ENCODE measurements around the gene WNT2B.
A peak's percentile ranks its signal among the peaks of the same experiment; 100 is the strongest.
"Not testable (repeated sequence)": the region's sequence is repeated elsewhere in the genome, so short reads cannot be mapped to it uniquely, and the experiment has no call there.

Gene WNT2B

DNA sequence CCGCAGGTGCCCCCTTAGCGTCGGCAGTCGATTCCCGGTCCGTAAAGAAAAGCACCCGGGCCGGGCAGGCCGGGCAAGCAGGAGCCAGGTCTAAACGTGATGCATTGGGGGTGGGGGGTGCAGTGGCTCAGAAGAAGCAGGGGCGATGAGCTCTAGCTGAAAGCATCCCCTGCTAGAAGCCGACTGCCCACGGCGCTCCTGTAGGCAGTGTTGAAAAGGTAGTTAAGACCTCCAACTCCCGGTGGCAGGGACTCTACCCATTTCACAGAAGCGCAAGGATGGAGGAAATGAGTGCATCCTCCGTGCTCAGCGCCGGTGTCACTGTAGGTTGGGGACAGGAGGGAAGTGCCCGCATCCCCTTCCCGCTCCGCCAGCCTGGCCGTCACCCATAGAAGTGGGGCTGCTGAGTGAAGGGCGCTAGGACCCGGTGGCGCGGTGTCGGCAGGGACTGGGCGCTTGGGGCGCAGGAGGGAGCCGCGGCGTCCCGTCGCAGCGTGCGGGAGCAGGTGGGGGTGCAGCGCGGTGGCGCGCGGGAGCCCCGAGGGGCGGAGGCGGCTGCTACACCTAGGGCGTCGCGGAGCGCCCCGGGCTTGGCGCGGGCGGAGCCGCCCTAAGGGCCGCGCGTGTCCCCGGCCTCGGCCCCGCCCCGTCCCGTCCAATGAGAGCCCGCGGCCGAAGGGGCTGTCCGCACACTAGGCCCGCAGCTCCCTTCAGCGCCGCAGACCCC lies at the start of gene WNT2B:
TSS of gene WNT2B (plus strand) at position 688 of the 727 bp plus-strand sequence. CDS start 298 bp downstream, outside the sequence.
- DNase-seq, result no peak

DNA sequence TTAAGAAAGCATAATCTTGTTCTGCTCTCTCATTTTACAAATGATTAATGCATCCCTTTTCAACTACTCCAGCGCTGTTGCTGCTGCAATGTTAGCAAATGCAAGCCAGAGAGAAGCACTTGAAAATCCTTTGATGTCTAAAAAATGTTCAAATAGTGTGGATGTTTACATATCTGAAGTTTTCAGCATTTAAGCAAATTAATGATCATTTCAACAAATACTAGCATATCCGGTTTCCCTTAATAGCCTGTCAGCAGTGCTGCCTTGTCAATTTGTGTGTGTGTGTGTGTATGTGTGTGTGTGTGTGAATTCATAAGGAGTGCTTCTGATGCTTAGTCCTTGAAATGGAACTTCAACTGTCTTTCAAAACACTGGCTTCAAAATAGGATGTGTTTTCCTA lies 48.1 kb upstream of the WNT2B start:
- DNase-seq, result no peak

DNA sequence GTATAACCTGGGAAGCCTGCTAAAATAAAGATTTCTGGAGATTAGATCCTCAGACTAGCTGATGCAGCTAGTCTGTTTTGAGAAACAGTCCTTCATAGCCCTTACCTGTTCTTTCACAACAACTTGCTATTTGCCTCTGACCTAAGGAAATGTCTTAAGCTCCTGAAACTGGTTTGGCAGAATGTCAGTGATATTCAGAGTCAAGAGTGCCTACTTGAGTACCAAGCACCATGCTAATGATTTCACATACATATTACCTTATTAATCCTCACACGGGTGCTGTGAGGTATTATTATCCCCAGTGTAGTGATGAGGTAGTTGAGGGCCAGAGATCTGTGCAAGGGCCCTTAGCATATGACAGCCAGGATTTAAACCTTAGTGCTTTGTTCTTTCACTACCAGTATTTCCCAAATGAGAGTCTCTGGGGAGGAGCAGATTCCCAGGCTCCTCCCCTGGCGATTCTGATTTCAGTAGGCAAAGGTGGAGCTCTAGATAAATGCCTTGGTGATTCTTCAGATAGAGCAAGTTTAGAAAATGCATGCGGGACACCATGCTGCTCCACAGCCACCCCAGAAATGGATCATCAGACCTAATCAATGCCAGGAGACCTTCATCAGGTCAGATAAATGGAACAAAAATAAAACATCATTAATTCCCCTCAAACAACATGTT lies 47.4 kb upstream of the WNT2B start:
- DNase-seq, result peak; percentile 47

DNA sequence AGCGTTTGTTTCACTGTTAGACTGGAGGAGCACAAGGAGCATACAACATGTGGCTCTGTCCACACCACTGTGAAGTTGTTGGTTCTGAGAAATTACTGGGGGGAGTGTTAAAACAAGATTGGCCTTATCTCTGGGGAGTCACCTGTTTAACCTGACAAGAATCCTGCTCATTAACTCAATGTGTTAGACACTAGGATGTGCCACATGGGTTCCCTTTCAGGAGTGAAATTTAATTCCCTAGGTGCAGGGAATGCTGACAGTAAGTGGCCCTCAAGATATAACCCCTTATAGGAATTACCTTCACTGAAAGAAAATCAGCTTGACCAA lies 45.8 kb upstream of the WNT2B start:
- no peak for DNase-seq

DNA sequence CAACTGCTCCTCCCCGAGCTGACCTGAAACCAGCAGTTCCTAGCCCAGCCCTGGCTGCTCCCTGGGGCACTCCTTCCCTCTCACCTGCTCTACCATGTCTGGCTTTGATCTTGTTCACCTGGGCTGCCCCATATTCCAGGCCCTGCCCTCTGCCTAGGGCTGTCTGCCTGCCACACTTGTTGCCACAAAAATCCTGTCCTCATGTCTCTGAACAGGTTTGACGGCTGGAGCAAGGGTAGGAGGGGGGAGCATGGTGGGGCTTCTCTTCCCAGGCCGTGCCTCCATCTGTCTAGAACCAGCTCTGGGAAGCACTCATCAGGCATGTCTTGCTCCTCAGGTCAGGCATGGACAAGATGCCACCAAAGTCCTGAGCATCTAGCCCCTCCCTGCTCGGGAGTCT lies 44.3 kb upstream of the WNT2B start:
- no peak for DNase-seq

DNA sequence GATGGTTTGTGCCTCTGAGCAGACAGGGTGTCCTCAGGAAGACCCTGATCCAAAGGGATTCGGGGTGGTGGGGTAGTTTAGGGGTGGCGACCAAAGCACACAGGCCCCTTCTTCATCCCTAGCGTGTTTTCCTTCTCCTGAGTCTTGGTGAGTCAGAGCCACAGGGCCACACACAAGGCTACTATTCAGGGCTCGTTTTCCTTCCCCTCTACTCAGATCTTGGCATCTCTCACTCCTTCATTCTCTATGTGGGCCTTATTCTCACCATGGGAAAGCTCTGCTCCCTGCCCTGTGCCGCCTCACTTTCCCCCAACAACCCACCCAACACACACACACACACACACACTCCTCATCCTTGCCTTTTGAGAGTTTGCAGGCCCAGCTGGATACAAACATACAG lies 43.6 kb upstream of the WNT2B start:
- no peak for DNase-seq

DNA sequence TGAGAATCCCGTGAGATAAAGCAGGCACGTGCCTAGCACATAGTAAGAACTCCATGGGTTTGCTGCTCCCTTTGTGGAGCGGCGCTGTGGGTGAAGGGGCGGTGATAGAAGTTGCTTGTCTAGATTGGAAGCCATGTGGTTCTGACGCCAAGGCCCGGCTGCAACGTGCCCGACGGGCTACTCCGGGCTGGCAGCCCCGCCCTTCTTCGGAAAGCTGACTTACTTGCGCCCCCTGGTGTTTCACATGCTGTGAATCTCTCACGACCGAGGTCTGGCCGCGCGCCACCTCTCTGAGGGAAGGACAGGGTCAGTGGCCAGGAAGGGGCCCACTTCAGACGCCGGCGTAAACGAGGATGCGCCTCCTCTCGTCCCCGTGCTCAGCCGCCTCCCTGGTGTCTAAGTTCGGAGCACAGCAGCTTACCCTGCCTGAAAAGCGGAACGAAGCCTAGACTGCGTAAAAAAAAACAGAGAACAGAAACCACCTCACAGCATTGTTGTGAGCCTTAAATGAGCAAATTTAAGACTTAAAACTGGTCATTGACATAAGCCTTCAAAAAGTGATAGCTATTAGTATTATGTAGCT lies 42.6 kb upstream of the WNT2B start:
- DNase-seq, result peak; percentile 91

DNA sequence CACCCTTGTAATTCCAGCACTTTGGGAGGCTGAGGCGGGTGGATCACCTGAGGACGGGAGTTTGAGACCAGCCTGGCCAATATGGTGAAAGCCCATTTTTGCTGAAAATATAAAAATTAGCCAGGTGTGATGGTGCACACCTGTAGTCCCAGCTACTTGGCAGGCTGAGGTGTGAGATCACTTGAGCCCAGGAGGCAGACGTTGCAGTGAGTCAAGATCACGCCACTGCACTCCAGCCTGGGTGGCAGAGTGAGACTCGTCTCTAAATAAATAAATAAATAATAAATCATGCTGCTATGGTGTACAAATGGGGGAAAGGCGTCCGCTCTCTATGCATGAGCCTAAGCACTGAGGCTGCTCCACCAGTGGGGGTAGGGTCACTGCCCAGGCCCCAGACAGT lies 38.4 kb upstream of the WNT2B start:
- not testable (repeated sequence) for DNase-seq

DNA sequence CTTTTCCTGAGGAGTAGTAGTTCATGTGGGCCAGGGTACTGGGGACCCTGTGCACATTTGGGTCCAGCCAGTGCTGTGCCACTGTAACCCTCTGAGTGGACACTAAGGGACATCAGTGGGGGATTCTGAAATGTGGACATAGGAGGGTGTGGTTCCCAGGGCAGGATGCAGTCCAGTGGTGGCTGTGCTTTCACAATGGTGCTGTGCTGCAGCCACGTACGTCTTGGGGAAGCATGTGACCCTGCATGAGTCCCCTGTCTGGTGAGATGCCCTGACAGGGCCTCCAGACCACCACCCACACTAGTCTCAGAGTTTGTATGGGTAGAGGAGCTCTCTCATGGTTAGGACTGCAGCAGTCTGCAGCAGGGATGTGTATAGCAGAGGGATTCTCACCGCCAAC lies 37.8 kb upstream of the WNT2B start:
- DNase-seq, result no peak

DNA sequence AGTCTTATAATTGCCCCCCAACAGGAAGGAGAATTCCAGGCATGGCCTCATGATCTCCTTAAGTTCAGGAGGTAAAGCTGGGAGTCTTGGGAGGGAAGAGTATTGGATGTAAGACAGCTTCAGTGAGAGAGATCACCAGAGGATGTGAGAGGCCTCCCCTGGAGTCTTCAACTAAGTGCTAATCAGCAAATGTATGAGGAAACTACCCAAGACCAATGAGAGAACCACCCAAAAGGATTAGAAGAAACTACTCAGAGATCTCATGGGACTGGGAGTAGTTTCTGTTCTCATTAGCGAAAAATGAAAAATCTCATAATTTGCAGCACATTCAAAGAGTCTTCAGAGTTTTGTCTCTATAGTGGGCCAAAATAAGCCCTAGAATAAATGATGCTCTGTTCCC lies 36.6 kb upstream of the WNT2B start:
- no peak for DNase-seq

DNA sequence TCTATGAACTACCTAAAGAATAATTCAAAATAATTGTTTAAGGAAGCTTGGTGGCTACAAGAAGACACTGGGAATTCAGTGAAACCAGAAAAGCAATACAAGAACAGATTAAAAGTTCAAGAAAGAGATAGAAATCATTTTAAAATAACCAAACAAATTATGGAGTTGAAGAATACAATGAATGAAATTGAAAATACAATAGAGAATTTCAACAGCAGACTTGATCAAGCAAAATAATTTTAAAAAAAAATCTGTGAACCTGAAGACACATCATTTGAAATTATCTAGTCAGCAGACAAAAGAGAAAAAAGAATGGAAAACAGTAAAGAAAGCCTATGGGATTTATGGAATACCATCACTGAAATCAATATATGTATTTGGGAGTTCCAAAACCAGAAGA lies 31.2 kb upstream of the WNT2B start:
- DNase-seq, result no peak

DNA sequence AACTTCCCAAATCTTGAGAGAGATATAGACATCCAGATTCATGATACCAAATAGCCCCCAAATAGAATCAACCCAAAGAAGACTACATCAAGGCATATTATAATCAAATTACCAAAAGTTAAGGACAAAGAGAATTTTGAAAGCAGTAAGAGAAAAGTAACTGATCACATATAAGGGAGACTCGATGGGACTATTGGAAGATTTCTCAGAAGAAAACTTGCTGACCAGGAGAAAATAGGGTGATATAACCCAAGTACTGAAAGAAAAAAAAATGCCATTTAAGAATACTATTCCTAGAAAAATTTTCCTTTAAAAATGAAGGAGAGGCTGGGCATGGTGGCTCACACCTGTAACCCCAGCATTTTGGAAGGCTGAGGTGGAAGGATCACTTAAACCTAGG lies 30.5 kb upstream of the WNT2B start:
- no peak for DNase-seq

DNA sequence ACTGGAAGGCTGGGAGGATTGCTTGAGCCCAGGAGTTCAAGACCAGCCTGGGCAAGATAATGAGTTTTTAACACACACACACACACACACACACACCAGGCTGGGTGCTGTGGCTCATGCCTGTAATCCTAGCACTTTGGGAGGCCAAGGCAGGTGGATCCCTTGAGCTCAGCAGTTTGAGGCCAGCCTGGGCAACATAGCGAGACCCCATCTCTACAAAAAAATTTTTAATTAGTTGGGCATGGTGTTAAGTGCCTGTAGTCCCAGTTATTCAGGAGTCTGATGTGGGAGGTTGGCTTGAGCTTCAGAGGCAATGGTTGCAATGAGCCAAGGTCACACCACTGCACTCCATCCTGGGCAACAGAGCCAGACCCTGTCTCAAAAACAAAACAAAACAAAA lies 22.7 kb upstream of the WNT2B start:
- DNase-seq, result not testable (repeated sequence)

DNA sequence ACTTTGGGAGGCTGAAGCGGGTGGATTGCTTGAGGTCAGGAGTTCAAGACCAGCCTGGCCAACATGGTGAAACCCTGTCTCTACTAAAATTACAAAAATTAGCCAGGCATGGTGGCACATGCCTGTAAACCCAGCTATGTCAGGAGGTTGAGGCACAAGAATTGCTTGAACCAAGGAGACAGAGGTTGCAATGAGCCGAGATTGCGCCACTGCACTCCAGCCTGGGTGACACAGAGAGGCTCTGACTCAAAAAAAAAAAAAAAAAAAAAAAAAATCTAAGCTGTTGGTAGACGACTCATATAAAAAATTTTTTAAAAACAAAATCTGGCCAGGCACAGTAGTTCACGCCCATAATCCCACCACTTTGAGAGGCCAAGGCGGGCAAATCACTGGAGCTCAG lies 21.1 kb upstream of the WNT2B start:
- not testable (repeated sequence) for DNase-seq

DNA sequence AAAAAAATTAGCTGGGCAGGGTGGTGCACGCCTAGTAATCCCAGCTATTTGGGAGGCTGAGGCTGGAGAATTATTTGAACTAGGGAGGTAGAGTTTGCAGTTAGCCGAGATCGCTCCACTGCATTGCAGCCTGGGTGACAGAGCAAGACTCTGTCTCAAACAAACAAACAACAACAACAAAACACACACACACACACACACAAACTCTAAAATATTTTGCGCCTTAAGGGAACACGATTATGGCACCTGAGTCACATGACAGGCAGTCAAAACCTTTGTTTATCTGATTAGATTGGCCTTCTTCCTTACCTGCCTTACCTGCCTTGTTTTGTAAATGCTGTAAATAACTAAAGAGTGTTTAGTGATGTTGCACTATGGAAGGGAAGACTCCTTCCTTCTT lies 20.6 kb upstream of the WNT2B start:
- DNase-seq, result no peak

DNA sequence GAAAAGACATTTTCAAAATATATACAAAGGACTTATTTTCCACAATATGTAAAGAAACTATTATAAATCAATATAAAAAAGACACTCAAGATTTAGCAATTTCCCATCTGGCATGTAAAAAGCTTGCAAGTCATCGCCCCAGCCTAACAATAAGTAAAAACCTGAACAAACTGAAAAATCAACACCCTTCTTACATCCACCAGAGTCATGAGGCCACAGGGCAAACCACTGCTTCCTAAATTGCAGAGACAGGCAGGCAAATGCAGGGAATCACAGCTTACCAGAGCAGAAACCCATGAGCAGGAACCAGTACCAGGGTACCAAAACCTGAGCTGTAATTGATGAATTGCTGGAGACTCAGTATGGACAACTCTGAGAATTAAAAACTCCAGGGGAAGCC lies 16.7 kb upstream of the WNT2B start:
- no peak for DNase-seq

DNA sequence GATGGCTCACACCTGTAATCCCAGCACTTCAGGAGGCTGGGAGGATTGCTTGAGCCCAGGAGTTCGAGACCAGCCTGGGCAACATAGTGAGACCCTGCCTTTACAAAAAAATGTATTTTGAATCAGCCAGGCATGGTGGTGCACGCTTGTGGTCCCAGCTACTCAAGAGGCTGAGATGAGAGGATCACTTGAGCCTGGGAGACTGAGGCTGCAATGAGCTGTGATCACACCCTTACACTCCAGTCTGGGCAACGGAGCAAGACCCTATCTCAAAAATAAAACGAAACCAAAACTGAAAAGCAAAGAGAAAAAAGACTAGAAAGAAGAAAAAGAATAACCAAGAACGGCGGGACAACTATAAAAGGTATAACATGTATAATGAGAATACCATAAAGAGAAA lies 15.4 kb upstream of the WNT2B start:
- DNase-seq, result no peak

DNA sequence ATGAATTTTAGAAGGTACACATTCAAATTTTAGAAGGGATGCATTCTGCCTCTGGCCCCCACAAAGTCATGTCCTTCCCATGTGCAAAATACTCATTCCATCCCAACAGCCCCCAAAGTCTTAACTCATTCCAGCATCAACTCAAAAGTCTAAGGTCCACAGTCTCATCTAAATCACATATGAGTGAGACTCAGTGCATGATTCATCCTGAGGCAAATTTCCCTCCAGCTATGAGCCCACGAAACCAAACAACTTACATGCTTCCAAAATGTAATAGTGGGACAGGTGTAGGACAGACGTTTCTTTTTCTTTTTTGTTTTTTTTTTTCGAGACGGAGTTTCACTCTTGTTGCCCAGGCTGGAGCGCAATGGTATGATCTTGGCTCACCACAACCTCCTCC lies 12.5 kb upstream of the WNT2B start:
- no peak for DNase-seq

DNA sequence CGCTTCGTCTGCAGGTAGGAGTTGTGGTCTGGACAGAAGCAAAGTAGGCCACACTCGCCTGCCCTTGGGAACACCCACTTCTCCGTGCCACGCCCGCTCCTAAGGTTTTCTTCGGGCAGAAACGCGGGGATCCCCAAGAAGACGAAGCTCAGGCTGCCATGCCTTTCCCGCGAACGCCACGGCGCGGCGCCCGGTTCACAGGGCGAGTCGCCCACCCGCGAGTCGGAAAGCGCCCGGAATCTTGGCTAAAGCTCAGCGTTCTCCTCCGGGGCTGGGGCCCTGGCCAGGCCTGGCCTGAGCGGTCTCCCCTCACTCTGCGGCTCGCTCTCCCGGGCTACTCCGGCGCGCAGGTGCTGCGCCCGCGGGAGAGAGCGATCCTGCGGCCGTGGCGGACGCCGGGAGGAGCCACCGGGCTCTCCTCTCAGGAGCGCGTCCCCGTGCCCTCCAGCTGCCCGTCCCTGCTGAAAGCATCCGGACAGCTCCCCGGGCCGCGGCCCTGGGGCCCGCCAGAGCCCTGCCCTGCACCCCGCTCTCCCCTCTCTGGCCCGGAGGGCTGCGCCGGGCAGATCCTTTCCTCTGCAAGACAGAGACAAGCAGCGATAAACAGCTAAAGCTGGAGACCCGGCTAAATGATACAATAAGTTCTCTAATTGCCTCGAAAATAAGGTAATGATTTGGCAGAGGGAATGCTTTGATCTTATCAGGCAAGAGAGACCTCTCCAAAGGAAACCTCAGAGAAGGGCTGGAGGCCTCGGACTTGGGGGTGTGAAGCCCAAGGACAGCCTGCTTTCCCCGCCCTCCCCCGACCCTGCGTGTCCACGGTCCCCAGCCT lies 6.7 kb upstream of the WNT2B start:
- DNase-seq, result no peak

DNA sequence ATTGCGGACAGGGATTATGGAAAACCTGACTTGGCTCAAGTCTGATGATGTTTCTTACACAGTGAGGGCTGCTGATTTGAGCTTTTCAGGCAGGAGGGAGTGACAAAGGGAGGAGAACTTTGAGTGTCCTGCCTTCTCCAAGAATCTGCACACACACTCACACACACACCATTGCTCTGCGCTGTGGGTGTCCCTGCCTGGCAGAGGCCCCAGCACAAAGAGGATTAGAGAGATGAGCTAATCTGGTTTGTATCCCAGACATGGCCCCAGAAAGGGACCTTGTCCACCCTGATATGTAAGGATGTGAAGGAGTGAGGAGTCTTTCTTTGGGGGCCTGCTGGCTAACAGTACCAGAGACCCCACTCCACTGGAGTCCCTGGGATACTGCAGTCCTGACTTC lies 5.9 kb upstream of the WNT2B start:
- no peak for DNase-seq

DNA sequence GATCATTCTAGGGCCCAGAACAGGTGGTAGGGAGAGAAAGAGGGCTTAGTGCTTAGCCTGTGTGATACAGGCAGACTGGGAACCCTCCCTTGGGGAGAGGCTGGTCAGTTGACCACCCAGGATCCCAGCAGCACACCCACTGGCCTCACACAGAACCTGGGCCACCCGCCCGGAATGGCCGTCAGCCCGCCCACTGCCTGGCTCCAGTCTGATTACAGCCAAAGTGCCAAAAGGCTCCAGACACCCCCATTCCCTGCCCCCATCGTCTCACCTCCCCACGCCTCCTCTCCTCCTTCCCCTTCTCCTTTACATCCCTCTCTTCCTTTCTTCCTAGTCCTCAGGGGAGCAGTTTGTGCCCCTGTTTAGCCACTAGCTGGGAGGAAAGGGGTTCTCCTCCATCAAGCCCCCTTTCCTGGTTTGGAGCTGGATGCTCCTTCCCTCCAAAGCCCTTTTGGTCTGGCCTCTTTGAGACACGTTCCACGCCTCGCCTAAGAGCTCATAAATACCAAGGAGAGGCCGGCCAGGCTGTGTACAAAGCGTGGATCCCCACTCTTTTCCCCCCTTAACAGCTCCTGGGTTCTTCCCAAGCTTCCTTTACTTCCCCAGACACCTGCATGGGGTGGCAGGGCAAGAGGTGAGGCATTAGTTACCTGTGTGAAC lies 4.6 kb upstream of the WNT2B start:
- no peak for DNase-seq

DNA sequence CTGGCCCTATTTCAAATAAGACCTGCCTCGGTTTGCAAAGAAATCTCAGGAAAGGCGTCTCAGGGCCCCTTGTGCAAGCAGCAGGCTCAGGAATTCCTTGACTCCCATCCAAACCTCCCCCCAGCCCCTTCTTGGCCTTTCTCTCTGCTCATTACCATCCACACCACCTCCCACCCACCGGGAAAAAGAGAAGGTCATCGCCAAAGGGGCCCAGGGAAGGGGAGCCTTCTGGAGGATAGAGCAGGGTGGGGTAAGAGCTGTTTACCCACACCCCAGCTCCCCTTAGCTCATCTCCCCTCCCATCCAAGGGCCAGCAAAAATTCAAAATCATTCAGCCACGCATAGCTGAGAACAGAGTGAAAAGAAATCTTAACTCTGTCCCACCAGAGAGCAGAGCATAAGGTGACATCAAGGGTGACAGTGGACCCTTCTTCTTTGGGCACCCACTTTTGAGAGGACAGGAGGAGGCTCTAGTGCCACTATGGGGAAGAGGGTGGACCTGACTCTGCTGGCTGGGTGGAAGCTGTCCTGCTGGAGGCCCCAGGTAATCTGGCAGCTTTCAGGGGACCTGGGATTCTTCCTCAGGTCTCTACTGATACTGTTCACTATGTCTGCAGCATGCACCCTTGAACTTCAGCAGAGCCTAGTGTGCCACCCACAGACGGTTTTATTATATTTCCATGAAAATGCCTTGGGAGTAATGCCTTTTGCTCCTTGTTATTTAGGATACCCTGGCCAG lies 3.9 kb upstream of the WNT2B start:
- DNase-seq, result no peak

DNA sequence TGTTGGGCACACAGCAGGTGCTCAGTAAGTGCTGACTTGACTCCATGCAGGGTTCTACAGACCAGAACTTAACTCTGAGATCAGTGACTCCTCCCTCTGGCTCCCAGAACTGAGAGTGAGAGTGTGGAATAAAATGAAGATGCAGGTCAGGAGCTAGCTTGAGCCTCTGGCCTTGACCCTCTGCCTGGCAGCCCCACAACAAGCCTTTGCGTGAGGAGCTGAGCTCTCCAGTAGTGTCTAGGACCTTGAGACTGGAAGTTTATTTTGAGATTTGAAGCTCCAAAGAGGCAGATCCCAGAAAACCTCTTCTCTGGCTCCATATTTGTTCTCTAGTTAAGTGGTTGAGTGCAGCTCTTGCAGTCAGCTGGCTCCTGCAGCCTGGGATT lies 3.4 kb upstream of the WNT2B start:
- DNase-seq, result no peak
